ENCODE measurements around the gene CCDC88C. TPM values are rescaled to one million over a fixed set of nuclear protein-coding genes. Genes with fewer than 3 reads are reported as not detected.

Gene CCDC88C
- total RNA-seq, 1 donor from 2014 or later = 8.2 TPM

GRCh38 chr14:91330096-91330696, 87.4 kb downstream of the CCDC88C start:
- no peak for DNase-seq (ENCODE audit: low read depth)

DNA sequence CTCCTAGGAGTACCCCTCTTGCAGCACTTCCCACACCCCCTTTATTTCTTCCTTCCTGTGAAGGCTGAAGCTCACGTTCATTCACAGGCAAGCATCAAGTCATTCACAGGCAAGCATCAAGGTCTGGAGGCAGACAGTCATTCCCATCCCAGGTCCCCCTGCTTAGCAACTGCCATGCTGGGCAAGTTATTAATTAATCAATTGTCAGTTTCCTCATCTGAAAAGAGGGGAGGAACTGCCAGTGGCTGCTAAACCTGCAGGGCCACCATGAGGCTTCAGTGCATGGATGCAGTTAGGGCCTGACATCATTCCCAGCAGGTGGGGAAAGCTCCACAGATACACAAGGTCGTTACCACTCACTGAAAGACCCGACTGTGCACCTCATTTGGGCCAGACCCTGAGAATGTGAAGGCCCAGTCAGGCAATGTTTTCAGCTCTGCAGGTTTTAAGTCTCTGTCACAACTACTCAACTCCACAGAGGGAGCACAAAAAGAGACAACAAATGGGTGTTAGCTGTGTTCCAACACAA, 88.1 kb downstream of the CCDC88C start:
- peak; percentile 9 for DNase-seq (ENCODE audit: low read depth)

DNA sequence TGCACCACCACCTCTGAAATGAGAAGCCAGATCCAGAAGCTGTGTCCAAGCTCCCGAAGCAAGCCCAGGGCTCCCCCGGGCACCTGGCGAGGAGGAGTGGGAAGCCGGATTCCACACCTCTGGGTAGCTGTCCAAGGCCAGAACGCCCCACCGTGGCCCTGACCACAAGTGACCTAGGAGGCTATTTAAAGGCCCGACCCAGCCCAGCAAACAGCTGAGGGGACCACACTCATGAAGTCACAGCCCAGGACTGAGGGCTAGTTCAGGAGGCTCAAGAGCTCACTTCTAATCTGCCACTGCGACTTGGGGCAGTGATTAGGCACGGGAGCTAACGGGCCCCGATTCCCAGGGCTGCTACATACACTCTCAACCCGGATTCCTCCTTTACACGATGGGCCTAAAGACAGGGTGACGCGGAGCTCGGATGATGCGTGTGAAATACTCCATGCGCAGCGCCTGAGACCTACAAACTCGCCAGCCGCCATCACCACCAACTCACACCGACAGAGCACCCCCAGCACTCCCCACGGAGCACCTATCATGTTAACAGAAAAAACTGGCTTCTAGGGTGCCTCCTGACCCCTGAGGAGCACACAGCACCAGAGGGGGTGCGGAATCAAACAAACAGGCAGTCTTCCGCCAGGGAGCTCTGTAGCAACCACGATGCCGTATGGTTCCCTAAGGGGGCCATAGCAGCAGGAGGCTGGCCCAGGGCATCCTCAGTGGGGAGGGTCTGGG, 89.1 kb downstream of the CCDC88C start:
- DNase-seq (ENCODE audit: low read depth) = no peak

GRCh38 chr14:91327661-91328312, 89.8 kb downstream of the CCDC88C start:
- DNase-seq (ENCODE audit: low read depth) = no peak

GRCh38 chr14:91327250-91327595, 90.4 kb downstream of the CCDC88C start:
- DNase-seq (ENCODE audit: low read depth) = no peak

GRCh38 chr14:91326514-91327249, 90.9 kb downstream of the CCDC88C start:
- DNase-seq (ENCODE audit: low read depth) = no peak

GRCh38 chr14:91324606-91325575, 92.7 kb downstream of the CCDC88C start:
- no peak for DNase-seq (ENCODE audit: low read depth)

DNA sequence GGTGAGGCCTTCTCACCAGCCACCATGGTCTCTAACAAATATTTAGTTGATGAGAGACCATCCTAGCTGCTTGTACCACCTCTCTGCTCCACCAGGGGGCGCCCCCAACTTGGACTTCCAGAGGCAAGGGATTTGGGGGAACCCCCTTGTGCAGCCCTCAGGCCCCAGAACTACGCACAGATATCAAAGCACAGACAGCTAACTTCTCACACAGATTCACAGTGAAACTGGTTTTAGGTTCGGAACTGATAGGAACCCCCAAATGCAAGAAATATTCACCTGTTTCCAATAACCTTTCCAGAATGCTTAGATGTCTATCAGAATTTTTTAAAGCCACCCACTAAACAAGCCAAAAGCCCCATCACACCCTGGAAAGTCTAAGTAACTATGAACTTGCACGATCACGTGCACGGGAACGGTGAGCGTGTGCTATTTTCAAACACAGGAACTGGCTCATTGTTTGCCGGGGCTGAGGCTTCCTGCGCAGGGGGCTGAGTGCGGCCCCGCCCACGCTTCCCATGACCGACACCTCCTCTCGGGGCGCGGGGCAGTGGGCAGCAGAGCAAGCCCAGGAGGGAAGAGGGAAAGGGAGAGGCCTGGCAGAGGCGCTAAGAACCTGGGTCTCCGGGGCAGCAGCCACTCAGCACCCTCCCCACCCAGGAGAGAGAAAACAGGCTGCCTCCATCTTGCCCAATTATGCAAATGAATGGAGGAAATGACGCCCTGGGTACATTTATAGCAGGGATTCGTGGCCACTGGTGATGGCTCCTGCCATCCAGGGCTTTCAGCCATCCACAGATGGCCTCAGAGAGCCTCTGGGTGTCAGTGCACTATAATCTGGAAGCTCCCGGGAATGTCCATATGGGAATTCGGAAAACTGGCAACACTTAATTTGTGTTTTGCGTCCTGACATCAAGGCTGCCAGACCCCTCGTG, 93.7 kb downstream of the CCDC88C start:
- DNase-seq (ENCODE audit: low read depth) = peak; percentile 40

DNA sequence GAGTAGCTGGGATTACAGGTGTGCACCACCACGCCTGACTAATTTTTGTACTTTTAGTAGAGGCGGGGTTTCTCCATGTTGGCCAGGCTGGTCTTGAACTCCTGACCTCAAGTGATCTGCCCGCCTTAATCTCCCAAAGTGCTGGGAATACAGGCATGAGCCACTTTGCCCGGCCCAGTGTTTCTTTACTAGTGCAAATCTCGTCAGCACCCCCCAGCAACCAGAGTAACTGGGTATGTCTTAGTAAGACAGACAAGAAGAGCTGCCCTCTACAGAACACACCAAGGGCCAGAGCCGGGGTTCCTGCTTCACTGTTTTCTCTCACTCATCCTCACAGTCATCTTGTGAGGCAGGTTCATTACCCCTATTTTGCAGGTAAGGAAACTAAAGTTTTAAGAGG, 94.6 kb downstream of the CCDC88C start:
- DNase-seq (ENCODE audit: low read depth) = no peak

GRCh38 chr14:91322623-91323022, 95.0 kb downstream of the CCDC88C start:
- DNase-seq (ENCODE audit: low read depth) = no peak

DNA sequence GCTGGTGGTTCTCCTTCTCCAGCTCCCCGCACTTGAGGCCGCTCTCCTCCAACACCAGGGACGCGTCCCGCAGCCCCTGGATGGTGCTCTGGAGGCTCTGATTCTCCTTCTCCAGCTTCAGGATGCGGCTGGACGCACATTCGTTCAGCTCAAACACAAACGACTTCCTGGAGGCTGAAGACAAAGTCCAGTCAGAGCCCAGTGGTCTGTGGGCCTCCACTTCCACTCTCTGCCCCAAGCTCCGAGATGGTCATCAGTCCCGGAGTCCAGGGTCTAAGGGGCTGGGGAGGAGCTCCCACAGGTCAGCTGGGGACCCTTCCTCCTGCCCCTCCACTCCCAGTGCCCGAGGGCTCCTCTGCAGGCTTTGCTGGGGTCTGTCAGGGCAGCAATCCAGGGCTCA, 96.5 kb downstream of the CCDC88C start:
- DNase-seq (ENCODE audit: low read depth) = no peak

GRCh38 chr14:91320266-91320665, 97.4 kb downstream of the CCDC88C start:
- DNase-seq (ENCODE audit: low read depth) = no peak

DNA sequence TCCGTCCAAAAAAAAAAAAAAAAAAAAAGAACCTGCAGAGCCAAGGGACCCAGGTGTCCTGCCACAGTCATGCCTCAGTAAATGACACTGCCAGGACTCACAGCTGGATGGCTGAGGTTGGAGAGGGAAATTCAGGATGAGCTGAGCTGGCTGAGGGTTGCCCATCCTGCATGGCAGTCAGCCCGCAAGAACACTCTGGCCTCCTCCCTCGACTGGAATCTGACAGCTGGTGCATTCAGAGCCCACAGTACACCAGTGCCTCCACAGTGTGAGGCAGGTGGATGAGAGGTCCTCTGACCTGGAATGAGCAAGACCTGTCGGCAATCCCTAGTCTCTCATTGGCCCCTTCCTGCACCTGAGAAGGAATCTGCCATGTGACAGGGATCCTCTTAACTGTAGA, 98.7 kb downstream of the CCDC88C start:
- DNase-seq (ENCODE audit: low read depth) = no peak

GRCh38 chr14:91317381-91318308, 100.0 kb downstream of the CCDC88C start:
- DNase-seq (ENCODE audit: low read depth) = peak; percentile 14

DNA sequence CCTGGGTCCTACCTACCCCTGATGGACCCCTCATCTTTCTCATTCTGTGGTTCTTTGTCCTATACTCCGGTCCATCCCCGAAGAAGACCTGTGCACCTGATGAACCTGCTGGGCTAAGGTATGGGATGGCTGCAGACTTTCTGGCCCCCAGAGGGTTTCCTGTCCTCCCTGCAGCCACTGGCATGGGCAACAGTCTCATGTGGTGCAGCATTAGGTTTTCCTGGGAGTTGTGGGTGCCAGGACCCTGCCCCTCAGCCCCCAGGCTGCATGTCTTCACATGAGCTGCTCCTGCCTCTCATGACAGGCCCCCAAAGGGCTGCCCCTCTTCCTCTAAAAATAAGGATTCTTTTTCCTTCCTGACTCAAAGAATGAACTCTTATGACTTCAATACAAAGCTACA, 100.9 kb downstream of the CCDC88C start:
- no peak for DNase-seq (ENCODE audit: low read depth)

DNA sequence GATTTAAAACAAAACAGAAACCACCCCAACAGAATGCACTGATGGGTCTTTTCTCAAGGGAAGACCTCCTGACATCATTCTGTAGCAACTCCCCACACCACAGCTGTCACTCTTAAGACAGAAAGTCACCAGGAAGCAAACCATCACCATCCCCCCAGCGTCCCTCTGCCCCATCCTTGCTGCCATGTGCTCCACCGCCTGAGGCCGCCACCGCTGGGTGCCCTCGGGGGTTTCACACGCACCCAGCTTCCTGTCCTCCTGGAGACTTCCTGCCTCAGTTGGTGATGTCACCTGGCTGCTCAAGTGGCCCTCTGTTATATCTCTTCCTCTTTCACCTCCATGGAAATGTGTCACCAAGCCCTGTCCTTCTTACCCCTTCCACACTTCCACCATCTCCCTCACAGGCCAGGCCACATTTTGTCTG, 101.8 kb downstream of the CCDC88C start:
- DNase-seq (ENCODE audit: low read depth) = no peak

DNA sequence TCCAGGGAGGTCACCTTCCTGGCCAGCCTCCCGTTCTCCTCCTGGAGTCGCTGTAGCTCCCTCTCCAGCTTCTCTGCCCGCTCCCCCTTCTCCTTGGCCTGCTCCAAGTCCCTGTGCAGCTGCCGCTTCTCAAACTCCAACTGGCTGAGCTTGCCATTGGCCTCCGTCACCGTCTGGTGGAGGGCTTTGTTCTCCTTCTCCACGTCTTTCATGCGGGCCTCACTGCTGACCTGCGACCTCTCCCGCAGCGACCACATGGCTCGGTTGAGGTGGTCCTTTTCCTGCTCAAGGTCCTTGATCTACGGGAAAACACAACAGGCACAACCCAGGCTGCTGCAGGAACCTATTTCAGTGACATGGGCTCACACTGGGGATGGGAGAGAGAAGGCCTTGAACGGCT, 103.8 kb downstream of the CCDC88C start:
- DNase-seq (ENCODE audit: low read depth) = no peak

DNA sequence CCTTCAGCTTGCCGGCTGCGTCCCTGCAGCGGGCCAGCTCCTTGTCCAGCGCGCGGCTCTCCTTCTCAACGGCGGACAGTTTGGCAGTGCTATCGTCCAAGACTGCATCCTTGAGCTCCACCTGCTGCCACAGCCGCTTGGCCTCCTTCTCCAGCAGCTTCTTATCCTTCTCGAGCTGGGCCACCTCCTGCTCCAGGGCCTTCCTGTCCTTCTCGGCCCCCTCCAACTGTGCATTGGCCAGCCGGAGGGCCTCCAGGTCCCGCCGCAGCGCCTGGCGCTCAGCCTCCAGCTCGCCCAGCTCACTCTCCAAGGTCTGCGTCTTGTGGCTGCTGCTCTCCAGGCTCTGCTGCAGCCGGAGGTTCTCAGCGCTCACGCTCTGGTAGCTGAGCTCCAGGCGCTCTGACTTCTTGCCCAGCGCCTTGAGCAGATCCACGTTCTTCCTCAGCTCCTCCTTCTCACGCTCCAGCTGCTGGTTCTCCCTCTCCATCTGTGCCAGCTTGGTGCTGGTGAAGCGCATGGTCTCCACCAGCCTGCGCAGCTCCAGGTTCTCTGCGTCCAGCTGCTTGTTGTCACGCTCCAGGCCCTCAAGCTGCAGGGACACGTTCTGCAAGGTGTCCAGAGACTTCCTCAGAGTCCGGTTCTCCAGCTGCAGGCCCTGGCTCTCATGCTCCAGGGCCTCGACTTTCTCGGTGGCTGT, 104.3 kb downstream of the CCDC88C start:
- no peak for DNase-seq (ENCODE audit: low read depth)
